HL-60 (cell line): ENCODE data around the gene CD3D.

ENCODE experiments used
- DNase-seq, 2 experiments: peaks; one replicate each; pipeline ENCODE4 v3.0.0-alpha.2; 2010 to 2020; ENCODE audit warnings: low read depth in 1 of 2, low spot score in 1 of 2
- H3K27ac ChIP-seq: fragments of 250-450 bp; sonication (Bioruptor Pico); replicated peaks from 2 replicates; pipeline ENCODE4 v1.5.1; 2020; ENCODE audit warnings: mild to moderate bottlenecking, moderate library complexity
- H3K27me3 ChIP-seq: fragments of 250-450 bp; sonication (Bioruptor Pico); 2 replicates; pipeline ENCODE4 v1.5.1; 2021; ENCODE audit warnings: mild to moderate bottlenecking, moderate library complexity; ENCODE audit not compliant: insufficient read depth, poor library complexity, severe bottlenecking
- H3K4me3 ChIP-seq: replicated peaks from 2 replicates; pipeline ENCODE4 v1.5.1; 2011; ENCODE audit warnings: mild to moderate bottlenecking, control low read depth, low read length; ENCODE audit not compliant: insufficient read depth
- GABPA ChIP-seq: IDR thresholded peaks from 2 replicates; pipeline ENCODE4 v1.6.1; 2012; ENCODE audit warnings: low read depth
- POLR2AphosphoS5 ChIP-seq: IDR thresholded peaks from 2 replicates; pipeline ENCODE4 v1.6.1; 2012; ENCODE audit warnings: low read depth
- SPI1 ChIP-seq: IDR thresholded peaks from 2 replicates; pipeline ENCODE4 v1.6.1; 2012; ENCODE audit warnings: low read depth, mild to moderate bottlenecking, borderline replicate concordance
- TF ChIP-seq, protein P1 (sequence below): IDR thresholded peaks from 2 replicates; pipeline ENCODE4 v1.6.1; 2012; ENCODE audit warnings: low read depth; ENCODE audit not compliant: insufficient replicate concordance
- TF ChIP-seq, protein P2 (sequence below): IDR thresholded peaks from one replicate; pipeline ENCODE4 v1.5.1; 2011; ENCODE audit warnings: low read length, control low read depth, inconsistent platforms; ENCODE audit not compliant: insufficient read depth

CD3D gene

DNA sequence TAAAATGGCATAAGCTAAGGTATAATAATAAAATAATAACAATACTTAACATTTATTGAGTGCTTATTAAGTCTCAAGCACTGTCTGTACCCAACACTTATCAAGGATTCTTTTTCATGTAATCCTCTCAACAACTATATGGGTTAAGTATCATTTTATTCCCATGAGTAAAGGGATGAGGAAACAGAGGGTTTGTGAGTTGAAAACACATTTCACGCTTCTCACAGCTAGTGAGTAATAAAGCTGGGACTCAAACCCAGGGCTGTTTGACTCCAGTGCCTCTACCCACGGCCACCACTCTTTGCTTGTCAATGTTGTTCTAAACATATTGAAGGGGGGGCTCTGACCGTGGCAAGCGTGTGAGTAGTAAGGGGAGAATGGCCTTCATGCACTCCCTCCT, 29.3 kb downstream of the CD3D start:
- Histone ChIP-seq H3K4me3 (no peak overlapping the region), H3K27me3 (no peaks in the 10 kb centered on the region), H3K27ac (no peak overlapping the region)
- TF ChIP-seq GABPA (no peak), SPI1 (no peak), POLR2AphosphoS5 (no peak)
- TF ChIP-seq, protein P1, sequence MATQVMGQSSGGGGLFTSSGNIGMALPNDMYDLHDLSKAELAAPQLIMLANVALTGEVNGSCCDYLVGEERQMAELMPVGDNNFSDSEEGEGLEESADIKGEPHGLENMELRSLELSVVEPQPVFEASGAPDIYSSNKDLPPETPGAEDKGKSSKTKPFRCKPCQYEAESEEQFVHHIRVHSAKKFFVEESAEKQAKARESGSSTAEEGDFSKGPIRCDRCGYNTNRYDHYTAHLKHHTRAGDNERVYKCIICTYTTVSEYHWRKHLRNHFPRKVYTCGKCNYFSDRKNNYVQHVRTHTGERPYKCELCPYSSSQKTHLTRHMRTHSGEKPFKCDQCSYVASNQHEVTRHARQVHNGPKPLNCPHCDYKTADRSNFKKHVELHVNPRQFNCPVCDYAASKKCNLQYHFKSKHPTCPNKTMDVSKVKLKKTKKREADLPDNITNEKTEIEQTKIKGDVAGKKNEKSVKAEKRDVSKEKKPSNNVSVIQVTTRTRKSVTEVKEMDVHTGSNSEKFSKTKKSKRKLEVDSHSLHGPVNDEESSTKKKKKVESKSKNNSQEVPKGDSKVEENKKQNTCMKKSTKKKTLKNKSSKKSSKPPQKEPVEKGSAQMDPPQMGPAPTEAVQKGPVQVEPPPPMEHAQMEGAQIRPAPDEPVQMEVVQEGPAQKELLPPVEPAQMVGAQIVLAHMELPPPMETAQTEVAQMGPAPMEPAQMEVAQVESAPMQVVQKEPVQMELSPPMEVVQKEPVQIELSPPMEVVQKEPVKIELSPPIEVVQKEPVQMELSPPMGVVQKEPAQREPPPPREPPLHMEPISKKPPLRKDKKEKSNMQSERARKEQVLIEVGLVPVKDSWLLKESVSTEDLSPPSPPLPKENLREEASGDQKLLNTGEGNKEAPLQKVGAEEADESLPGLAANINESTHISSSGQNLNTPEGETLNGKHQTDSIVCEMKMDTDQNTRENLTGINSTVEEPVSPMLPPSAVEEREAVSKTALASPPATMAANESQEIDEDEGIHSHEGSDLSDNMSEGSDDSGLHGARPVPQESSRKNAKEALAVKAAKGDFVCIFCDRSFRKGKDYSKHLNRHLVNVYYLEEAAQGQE = no peak
- TF ChIP-seq, protein P2, sequence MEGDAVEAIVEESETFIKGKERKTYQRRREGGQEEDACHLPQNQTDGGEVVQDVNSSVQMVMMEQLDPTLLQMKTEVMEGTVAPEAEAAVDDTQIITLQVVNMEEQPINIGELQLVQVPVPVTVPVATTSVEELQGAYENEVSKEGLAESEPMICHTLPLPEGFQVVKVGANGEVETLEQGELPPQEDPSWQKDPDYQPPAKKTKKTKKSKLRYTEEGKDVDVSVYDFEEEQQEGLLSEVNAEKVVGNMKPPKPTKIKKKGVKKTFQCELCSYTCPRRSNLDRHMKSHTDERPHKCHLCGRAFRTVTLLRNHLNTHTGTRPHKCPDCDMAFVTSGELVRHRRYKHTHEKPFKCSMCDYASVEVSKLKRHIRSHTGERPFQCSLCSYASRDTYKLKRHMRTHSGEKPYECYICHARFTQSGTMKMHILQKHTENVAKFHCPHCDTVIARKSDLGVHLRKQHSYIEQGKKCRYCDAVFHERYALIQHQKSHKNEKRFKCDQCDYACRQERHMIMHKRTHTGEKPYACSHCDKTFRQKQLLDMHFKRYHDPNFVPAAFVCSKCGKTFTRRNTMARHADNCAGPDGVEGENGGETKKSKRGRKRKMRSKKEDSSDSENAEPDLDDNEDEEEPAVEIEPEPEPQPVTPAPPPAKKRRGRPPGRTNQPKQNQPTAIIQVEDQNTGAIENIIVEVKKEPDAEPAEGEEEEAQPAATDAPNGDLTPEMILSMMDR = no peak
- no peak for DNase-seq

DNA sequence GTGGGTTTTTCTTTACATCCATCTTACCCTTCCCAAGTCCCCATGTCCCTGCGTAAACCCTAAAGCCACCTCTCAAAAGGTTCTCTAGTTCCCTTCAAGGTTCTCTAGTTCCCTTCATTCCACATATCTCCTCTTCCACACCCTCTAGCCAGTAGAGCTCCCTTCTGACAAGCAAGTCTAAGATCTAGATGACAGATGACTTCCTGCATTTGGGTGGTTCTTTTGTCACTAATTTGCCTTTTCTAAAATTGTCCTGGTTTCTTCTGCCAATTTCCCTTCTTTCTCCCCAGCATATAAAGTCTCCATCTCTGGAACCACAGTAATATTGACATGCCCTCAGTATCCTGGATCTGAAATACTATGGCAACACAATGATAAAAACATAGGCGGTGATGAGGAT, 30.2 kb downstream of the CD3D start:
- Histone ChIP-seq H3K4me3 (no peak overlapping the region), H3K27me3 (no peaks in the 10 kb centered on the region), H3K27ac (no peak overlapping the region)
- no peak for DNase-seq
- no peak for TF ChIP-seq GABPA
- TF ChIP-seq, protein P2 = no peak
- TF ChIP-seq, protein P1 = no peak
- no peak for TF ChIP-seq SPI1
- TF ChIP-seq POLR2AphosphoS5 = no peak

DNA sequence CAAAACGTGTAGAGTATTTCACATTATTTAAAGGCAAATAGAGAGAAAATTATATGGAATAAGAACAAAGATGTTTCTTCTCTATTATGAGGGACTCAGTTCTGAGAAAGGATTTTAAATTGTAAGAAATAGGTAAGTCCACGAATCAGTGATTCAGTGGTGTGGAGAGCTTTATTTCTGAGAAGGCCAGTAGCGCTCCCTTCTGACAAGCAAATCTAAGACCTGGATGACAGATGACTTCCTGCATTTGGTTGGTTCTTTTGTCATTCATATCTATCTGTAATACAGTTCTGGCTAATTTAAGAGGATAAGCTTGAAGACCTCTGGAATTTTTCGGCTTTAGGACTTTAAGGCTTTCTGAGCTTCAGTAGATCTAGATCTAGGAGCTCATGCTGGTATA, 31.0 kb downstream of the CD3D start:
- Histone ChIP-seq H3K27ac (no peak overlapping the region), H3K4me3 (no peak overlapping the region), H3K27me3 (no peaks in the 10 kb centered on the region)
- no peak for DNase-seq
- no peak for TF ChIP-seq POLR2AphosphoS5
- TF ChIP-seq, protein P2 = no peak
- TF ChIP-seq, protein P1 = no peak
- no peak for TF ChIP-seq SPI1
- TF ChIP-seq GABPA = no peak
